T-helper 17 cell (primary cell): ENCODE measurements around the gene BCL11B. TPM values are rescaled to one million over a fixed set of nuclear protein-coding genes. Genes with fewer than 3 reads are reported as not detected.
A peak's percentile ranks its signal among the peaks of the same experiment; 100 is the strongest.

ENCODE experiments used
- ATAC-seq: fragments of 150-1000 bp; cut with Tn5 transposase; 2 replicates; pipeline ENCODE4 v1.10.0; 2021; ENCODE audit warnings: mild to moderate bottlenecking, moderate library complexity
- DNase-seq, 3 donors: peaks; one replicate each; pipeline versions ENCODE4 v3.0.0 to v3.0.0-alpha.2; 2020 to 2021
- H3K9me3 ChIP-seq: one replicate; pipeline ENCODE4 v1.7.0; 2013; ENCODE audit warnings: low read length, mild to moderate bottlenecking; ENCODE audit not compliant: control insufficient read depth, poor library complexity, severe bottlenecking
- H3K27ac Mint-ChIP-seq: one replicate; pipeline ENCODE4 v1.8.0; 2022; ENCODE audit warnings: mild to moderate bottlenecking, moderate library complexity, mixed read lengths
- H3K27me3 Mint-ChIP-seq: one replicate; pipeline ENCODE4 v1.8.0; 2022; ENCODE audit warnings: mixed read lengths
- H3K36me3 Mint-ChIP-seq: one replicate; pipeline ENCODE4 v1.8.0; 2022; ENCODE audit warnings: low read depth, mixed read lengths
- H3K4me1 Mint-ChIP-seq: one replicate; pipeline ENCODE4 v1.8.0; 2022; ENCODE audit warnings: mild to moderate bottlenecking, mixed read lengths
- H3K4me3 Mint-ChIP-seq: one replicate; pipeline ENCODE4 v1.8.0; 2022; ENCODE audit warnings: mild to moderate bottlenecking, moderate library complexity, mixed read lengths
- total RNA-seq, 4 donors: library from RNA in 2 of 4; stranded (reverse) in 2 of 4; gene quantifications; one replicate each; pipeline ENCODE4 v1.2.3 and lab custom pipeline; 2022 to 2026

Gene BCL11B
- total RNA-seq, 2 donors from 2014 or later: 167 to 174 TPM

GRCh38 chr14:99260587-99261551 is 11.1 kb downstream of the BCL11B start:
- no peaks in the 10 kb centered on the region for H3K27me3 Mint-ChIP-seq
- H3K9me3 ChIP-seq: no peaks in the 10 kb centered on the region
- peak; percentile 35 for ATAC-seq
- H3K4me3 Mint-ChIP-seq: peak overlapping the region; percentile 97
- H3K4me1 Mint-ChIP-seq: peaks cover 84% of the 10 kb centered on the region
- DNase-seq: peak in 1 of 3 donors; percentile 52
- H3K36me3 Mint-ChIP-seq: peaks cover 20% of the 10 kb centered on the region
- peak overlapping the region; percentile 100 for H3K27ac Mint-ChIP-seq

- H3K4me3 Mint-ChIP-seq: peak overlapping the region; percentile 97
- H3K9me3 ChIP-seq: no peaks in the 10 kb centered on the region
- H3K36me3 Mint-ChIP-seq: peaks cover 15% of the 10 kb centered on the region
- peaks cover 82% of the 10 kb centered on the region for H3K4me1 Mint-ChIP-seq
- no peaks in the 10 kb centered on the region for H3K27me3 Mint-ChIP-seq
- DNase-seq (no peak), ATAC-seq (no peak)
- peak overlapping the region; percentile 100 for H3K27ac Mint-ChIP-seq
Measured at GRCh38 chr14:99260116-99260515, 11.9 kb downstream of the BCL11B start.

GRCh38 chr14:99258876-99259726 is 12.9 kb downstream of the BCL11B start:
- Mint-ChIP-seq H3K4me3 (peak overlapping the region; percentile 97), H3K27me3 (no peaks in the 10 kb centered on the region), H3K36me3 (peaks cover 15% of the 10 kb centered on the region), H3K4me1 (peaks cover 80% of the 10 kb centered on the region), H3K27ac (peak overlapping the region; percentile 100)
- no peaks in the 10 kb centered on the region for H3K9me3 ChIP-seq
- DNase-seq: no peak
- peak; percentile 58 for ATAC-seq

DNA sequence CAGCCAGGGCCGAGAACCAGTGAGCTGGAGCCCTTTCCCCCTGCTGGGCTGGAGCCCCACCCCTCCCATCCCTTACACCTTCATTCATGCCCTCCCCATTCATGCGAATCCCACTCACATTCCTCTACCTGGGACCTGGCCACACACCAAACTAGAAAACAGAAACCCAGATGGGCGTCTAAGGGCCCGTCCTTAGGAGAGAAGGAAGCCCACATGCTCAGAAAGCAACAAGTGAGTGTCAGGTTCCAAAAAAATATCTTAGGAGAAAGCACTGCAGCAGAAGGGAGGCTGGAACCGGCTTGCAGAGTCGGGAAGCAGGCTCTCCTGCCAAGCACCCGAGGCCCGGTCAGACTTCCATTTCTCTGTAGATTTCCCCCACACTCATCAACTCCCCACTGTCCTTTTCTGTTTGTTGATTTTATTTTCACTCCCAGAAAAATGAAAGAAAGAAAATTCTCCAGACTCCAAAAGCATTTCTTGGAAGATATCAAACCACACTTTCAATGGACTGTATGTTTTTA is 13.6 kb downstream of the BCL11B start:
- peak overlapping the region; percentile 100 for H3K27ac Mint-ChIP-seq
- peak overlapping the region; percentile 97 for H3K4me3 Mint-ChIP-seq
- H3K36me3 Mint-ChIP-seq: peaks cover 12% of the 10 kb centered on the region

DNA sequence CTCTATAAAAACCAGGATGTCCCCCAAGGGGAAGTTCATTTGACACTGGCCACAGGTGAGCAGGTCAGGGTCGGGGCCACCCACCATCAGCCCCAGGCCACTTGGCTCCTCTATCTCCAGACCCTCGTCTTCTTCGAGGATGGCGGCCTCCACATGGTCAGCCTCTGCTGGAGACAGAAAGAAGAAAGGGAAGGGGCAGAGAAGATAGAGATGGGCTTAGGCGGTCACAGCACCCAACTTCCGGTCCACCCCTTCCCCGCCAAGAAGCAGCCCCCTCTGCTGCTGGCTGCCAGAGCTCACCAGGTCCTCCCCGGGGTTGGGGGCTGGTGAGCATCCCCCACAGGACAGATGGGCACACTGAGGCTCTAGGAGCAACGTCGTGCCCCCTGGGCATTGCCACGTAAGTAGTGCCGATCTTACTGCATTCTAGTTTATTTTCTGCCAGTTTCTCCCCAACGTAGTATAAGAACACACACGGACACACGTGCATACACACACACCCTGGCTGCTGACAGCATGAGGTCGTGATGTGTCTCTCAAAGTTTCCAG is 14.2 kb downstream of the BCL11B start:
- ATAC-seq: no peak
- Mint-ChIP-seq H3K27ac (peak overlapping the region; percentile 100), H3K27me3 (no peaks in the 10 kb centered on the region), H3K36me3 (peaks cover 10% of the 10 kb centered on the region), H3K4me3 (peak overlapping the region; percentile 97), H3K4me1 (peaks cover 80% of the 10 kb centered on the region)
- peak in 1 of 3 donors; percentile 5 for DNase-seq
- H3K9me3 ChIP-seq: no peaks in the 10 kb centered on the region

More for the DNA sequence above, 13.6 kb downstream of the BCL11B start:
- Mint-ChIP-seq H3K27me3 (no peaks in the 10 kb centered on the region), H3K4me1 (peaks cover 81% of the 10 kb centered on the region)
- ATAC-seq (no peak), DNase-seq (no peak)
- H3K9me3 ChIP-seq: no peaks in the 10 kb centered on the region

GRCh38 chr14:99257122-99257672 is 14.8 kb downstream of the BCL11B start:
- DNase-seq: no peak
- Mint-ChIP-seq H3K4me1 (peaks cover 79% of the 10 kb centered on the region), H3K4me3 (peak overlapping the region; percentile 97), H3K27me3 (no peaks in the 10 kb centered on the region), H3K36me3 (peaks cover 5% of the 10 kb centered on the region), H3K27ac (peak overlapping the region; percentile 100)
- H3K9me3 ChIP-seq: no peaks in the 10 kb centered on the region
- ATAC-seq: no peak

GRCh38 chr14:99256483-99256874 is 15.5 kb downstream of the BCL11B start:
- DNase-seq (no peak), ATAC-seq (no peak)
- H3K36me3 Mint-ChIP-seq: peaks cover 5% of the 10 kb centered on the region
- peaks cover 77% of the 10 kb centered on the region for H3K4me1 Mint-ChIP-seq
- H3K27me3 Mint-ChIP-seq: no peaks in the 10 kb centered on the region
- H3K4me3 Mint-ChIP-seq: peak overlapping the region; percentile 97
- peak overlapping the region; percentile 100 for H3K27ac Mint-ChIP-seq
- no peaks in the 10 kb centered on the region for H3K9me3 ChIP-seq

DNA sequence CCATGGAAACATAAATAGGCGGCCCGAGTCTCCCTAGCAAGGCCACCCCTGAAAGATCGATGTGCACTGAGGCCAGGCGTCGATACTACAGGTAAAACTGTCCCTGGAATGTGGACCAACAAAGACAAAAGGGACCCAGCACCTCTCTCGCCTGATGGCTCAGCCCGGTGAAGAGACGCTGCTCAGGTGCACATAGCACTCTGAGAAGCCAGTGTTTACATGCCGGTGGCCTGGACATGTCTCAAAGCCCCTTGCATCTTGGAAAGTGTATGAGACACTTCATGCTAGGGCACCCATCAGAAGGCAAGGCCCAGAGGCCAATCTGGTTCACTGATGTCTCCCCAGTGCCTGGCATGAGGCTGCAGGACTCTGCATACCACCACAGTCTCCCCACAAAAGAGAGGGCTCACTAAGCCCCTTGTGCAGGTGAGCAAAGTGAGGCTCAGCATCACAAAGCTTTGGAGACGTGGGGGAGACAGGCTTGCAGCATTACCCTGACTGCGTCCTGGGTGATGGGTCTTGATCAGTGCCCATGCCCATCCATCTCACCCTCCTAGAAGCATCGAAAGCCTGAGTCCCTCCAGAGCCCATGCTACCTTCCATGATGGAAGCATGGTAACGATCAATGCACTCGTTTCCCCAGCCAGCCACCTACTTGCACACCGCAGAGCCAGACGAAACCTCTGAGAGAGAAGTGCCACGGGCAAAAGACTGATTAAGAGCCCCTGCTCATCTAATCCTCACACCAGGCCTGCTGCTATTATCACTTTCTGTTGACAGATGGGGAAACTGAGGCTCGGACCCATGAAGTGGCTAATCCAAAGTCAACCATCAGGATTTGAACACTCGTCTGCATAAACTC is 16.1 kb downstream of the BCL11B start:
- DNase-seq (peak in 1 of 3 donors; percentile 2), ATAC-seq (no peak)
- peaks cover 3% of the 10 kb centered on the region for H3K36me3 Mint-ChIP-seq
- peak overlapping the region; percentile 97 for H3K4me3 Mint-ChIP-seq
- peak overlapping the region; percentile 100 for H3K27ac Mint-ChIP-seq
- no peaks in the 10 kb centered on the region for H3K9me3 ChIP-seq
- no peaks in the 10 kb centered on the region for H3K27me3 Mint-ChIP-seq
- H3K4me1 Mint-ChIP-seq: peaks cover 77% of the 10 kb centered on the region

DNA sequence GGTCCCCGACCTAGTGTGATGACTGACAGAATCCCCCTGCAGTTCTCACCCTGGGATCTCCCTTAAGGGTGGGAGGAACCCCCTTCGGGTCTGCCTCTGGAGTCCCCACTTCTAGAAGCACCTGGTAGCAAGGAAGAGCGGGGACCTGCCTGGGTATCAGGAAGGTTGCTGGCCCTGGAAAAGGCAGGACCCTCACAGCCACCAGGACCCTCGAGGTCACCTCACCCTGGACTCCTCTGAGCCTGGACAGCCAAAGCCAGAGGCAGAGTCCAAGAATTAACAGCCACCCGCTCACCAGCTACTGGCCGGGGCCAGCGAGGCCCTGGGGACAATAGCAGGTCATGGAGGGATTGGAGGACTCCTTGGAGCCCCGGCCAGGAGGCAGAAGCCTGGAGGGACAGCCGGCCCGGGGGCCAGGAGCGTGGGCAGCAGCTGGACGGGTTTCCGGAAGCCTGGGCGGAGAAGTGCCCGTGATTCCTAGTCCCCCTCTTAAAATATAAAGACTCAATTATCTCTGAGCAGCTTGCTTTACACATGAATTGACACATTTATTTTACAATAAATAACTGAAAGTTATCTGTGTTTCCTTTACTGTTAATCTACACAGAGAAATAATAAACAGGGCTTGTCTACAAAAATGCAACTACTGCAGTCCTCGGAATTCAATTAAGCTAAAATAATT is 17.5 kb downstream of the BCL11B start:
- Mint-ChIP-seq H3K27me3 (no peaks in the 10 kb centered on the region), H3K27ac (peak overlapping the region; percentile 100), H3K4me3 (peak overlapping the region; percentile 89), H3K4me1 (peaks cover 77% of the 10 kb centered on the region), H3K36me3 (peaks cover 3% of the 10 kb centered on the region)
- ATAC-seq (no peak), DNase-seq (peak in 1 of 3 donors; percentile 3)
- no peaks in the 10 kb centered on the region for H3K9me3 ChIP-seq

DNA sequence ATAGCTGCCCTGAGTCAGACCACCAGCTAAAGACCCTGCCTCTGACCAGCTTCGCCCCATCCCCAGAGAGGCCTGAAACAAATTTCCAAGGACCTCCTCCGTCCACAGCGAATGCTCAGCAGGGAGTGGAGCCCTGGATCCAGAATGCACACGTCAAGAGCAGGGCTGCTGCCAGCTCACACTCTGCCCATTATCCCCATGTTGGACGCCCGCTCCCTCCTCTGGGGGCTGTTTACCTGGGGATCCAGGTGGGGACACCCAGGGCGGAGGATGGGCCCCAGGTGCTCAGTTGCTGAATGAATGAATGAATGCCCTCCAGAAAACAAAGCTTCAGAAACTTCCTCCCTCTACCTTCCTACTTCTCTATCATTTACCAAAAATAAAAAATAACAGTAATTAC is 18.1 kb downstream of the BCL11B start:
- peaks cover 77% of the 10 kb centered on the region for H3K4me1 Mint-ChIP-seq
- no peaks in the 10 kb centered on the region for H3K27me3 Mint-ChIP-seq
- no peaks in the 10 kb centered on the region for H3K9me3 ChIP-seq
- peak overlapping the region; percentile 89 for H3K4me3 Mint-ChIP-seq
- peak overlapping the region; percentile 100 for H3K27ac Mint-ChIP-seq
- peak in 1 of 3 donors; percentile 3 for DNase-seq
- H3K36me3 Mint-ChIP-seq: no peaks in the 10 kb centered on the region
- ATAC-seq: no peak
